Prostate gland (tissue), 2 donors: Measurements from ENCODE around the gene ZBTB21.
"Not testable (repeated sequence)": the region's sequence is repeated elsewhere in the genome, so short reads cannot be mapped to it uniquely, and the experiment has no call there.

ENCODE experiments used
- CTCF ChIP-seq, 4 experiments: fragments of 200-600 bp in 2 of 4; fragments of 450-650 bp in 2 of 4; sonication (generic) in 2 of 4; IDR thresholded peaks; 1 replicate in 3 of 4; 2 replicates in 1 of 4; pipeline ENCODE4 v1.5.1; 2016 to 2019; ENCODE audit warnings: antibody characterized with exemption in 4 of 4, mild to moderate bottlenecking in 2 of 4, moderate library complexity in 2 of 4
- POLR2AphosphoS5 ChIP-seq: sonication (generic); formaldehyde crosslinking; IDR thresholded peaks from one replicate; pipeline ENCODE4 v1.6.1; 2017; ENCODE audit warnings: antibody characterized with exemption

GRCh38 chr21:41949631-41950030, 60.5 kb downstream of the ZBTB21 start:
- TF ChIP-seq CTCF (IDR thresholded peaks at IDR 0.05); POLR2AphosphoS5: not testable (repeated sequence)
